DMS153 treated with DMSO at 0.1 percent for 48 hours (cell line): Measurements from ENCODE around the gene ARL15.
"Not testable (repeated sequence)": the region's sequence is repeated elsewhere in the genome, so short reads cannot be mapped to it uniquely, and the experiment has no call there.

Source experiments
- DNase-seq: peaks from one replicate; lab custom pipeline; 2025; ENCODE audit not compliant: unreplicated experiment; lab: John Stamatoyannopoulos, UW

Gene ARL15

DNA sequence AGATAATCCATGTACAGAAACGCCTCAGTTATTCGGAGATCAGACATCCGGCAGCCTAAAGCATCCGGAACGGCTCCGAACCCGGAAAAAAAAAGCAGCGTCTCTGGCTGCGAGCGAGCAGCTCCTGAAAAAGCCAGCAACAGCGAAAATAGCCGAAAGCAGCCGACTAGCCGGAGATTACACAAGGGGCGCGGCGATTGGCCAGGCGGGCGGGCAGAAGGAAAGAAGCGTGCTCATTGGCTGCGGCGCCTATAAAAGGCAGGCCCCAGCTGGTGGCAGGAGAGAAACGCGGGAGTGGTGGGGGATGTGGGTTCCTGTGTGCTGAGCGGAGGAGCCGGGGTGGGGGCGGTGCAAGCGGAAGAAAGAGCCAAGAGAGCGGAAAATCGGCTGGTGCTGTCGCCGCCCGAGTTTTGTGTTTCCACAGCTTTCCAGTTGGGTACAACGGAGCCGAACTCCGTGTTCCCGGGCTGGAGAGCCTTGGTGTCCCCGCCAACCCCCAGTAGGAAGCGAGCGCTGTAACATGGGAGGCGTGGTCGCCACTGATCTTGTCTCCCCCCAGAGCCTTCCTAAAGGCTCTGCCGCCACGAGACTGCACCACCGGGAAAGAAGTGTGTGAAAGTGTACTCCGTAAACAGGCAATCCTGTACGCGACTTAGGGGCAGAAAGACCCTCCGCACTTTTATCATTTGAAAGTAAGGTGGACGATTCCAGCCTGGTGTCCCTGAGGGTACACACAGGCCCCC is at the start of gene ARL15:
Gene ARL15, minus strand, starts transcription at position 141 of the 743 bp plus-strand sequence.
- DNase-seq: peak; percentile 82

DNA sequence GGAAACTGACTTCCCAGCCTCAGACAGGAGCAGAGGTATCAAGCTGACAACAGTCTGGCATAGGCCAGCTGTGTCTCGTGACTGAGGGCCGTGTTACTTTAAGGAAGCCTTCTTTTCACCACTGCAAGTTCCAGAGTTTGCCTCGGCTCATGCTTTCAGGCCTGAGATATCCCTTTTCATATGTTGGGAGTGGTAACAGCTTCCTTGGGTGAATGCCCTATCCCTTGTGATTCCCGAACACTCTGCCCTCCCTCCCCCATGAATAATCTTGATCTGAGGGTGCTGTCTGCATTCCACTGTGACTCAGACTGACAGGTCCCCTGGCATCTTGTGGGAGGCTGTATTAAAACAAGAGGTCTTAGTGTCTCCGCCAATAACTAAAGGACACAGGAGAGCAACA is 49.7 kb upstream of the ARL15 start:
- no peak for DNase-seq

DNA sequence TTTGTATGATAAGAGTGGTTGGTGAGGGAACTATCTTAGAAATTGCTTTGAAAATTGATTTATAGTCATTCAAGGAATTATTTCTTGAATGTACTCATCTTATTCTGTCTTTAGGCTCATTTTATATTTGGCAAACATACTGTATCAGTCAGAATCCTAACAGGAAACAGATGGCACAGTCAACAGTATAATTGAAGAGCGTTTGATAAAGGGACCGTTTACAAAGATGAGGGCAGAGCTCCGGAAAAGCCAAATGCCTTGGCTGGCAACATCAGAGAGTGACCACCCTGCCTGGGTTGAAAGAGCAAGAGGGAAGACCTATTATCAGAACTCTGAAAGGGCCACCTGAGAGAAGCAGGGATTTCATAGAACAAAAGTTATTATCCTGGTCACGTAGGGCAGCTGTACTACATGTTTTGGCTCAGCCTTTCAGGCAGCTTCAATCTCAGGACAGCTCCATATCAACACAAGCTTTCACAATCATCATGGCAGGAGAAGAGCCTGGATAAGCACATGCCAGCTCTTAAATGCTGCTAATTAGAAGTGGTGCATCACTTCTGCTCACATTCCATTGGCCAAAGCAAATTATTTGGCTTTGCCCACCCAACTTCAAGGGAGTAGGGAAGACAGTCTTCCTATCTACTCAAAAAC is 47.2 kb upstream of the ARL15 start:
- peak; percentile 34 for DNase-seq

DNA sequence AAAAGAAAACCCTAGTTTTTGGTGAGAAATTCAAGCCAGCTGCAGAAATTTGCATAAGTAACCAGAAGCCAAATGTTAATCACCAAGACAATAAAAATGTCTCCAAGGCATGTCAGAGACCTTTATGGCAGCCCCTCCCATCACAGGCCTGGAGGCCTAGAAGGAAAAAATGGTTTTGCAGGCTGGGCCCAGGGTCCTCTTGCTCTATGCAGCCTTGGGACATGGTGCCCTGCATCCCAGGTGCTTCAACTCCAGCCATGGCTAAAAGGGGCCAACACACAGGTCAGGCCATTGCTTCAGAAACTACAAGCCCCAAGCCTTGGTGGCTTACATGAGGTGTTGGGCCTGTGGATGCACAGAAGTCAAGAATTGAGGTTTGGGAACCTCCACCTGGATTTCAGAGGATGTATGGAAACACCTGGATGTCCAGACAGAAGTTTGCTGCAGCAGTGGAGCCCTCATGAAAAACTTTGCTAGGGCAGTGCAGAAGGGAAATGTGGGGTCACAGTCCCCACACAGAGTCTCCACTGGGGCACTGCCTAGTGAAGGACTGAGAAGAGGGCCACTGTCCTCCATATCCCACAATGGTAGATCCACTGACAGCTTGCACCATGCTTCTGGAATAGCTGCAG is 43.7 kb upstream of the ARL15 start:
- DNase-seq: not testable (repeated sequence)

DNA sequence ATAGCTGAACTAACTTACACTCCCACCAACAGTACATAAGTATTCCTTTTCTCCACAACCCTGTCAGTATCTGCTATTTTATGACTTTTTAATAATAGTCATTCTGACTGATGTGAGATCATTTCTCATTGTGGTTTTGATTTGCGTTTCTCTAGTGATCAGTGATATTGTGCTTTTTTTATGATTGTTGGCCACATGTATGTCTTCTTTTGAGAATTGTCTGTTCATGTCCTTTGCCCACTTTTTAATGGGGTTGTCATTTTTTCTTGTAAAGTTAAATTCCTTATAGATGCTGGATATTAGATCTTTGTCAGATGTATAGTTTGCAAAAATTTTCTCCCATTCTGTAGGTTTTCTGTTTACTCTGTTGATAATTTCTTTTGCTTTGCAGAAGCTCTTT is 42.2 kb upstream of the ARL15 start:
- not testable (repeated sequence) for DNase-seq

DNA sequence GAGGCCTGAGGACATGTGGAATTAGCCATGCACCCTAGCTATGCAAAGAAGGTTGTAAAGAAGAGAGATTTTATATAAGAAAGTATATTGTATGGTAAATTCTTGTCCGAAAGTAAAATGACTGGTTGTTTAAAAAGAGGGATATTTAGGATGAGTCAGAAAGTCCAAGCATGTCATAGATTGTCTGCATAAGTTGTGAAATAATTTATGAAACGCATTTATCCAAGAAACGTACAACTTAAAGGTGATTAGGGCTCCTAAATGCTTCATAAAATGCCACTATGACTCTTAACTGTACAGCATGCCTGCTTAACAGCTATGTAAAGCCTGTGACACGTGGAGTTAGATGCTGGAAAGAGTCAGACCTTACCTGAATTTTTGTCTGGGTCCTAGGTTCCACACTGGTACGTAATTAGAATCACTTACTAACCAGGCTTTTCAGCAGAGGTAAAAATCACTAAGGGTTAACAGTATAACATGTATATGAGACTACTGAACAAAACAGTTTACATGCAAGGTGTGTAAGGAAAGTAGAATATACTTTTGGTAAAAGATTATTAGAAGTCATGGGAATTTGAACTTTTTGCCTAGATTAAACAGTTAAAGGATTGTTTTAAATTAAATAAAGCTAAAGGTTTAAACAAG is 37.0 kb upstream of the ARL15 start:
- DNase-seq: no peak

DNA sequence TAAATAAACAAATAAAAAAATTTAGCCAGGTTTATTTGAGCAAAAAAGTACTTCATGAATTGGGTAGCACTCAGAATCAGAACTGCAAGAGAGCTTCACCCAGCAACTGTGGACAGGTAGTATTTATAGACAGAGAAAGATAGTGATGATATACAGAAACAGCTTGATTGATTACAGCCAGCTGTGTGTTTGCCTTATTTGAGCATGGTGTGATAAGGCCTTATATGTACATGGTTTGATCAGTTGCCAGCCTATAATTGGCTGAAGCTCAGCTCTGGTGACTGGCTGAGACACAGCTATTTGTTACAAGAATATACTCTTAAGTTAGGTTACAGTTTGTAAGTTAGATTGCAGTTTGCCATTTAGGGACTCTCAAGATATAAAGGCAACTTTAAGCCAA is 34.3 kb upstream of the ARL15 start:
- no peak for DNase-seq

DNA sequence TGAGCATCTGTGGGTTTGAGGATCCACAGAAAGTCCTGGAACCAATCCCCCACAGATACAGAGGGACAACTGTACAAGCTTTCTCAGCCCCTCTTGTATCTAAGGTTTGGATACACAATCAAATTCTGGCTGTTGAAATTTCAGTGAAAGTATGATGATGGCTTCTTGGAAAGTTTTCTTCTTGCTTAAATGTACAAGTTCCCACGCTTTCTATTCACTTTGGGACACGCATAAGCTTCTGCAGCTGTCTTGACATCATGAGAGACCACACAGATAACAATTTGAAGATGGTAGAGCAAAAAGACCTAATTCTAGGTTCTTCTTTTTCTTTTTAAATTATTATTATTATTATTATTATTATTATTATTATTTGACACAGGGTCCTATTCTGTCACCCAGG is 31.6 kb upstream of the ARL15 start:
- DNase-seq: no peak

DNA sequence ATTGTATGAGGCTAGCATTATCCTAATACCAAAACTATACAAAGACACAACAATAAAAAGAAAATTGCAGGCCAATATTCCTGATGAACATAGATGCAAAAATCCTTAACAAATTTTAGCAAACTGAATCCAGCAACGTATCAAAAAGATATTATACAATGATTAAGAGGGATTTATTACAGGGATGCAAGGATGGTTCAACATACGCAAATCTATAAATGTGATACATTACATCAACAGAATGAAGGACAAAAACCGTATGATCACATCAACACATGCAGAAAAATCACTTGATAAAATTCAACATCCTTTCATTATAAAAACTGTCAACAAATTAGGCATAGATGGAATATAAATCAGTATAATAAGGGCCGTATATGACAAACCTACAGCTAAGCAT is 27.1 kb upstream of the ARL15 start:
- DNase-seq: no peak

DNA sequence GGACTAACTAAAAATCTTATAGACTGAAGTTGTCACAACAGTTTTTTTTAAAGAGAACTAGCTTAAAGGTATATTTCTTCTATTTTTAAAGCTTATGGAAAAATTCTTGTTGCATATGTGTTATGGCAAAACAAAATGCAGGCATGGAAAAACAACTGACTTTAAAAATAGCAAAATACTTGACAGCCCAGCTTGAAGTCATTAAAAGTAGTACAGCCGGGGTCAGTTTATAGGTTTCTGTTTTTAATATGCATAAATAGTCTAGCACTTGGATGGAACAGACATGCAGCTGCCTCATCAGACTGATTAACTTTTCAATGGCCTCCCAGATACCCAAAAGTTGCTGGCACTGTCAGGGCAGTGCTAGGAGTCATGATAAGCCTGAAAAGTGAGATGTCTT is 22.3 kb upstream of the ARL15 start:
- DNase-seq: no peak

DNA sequence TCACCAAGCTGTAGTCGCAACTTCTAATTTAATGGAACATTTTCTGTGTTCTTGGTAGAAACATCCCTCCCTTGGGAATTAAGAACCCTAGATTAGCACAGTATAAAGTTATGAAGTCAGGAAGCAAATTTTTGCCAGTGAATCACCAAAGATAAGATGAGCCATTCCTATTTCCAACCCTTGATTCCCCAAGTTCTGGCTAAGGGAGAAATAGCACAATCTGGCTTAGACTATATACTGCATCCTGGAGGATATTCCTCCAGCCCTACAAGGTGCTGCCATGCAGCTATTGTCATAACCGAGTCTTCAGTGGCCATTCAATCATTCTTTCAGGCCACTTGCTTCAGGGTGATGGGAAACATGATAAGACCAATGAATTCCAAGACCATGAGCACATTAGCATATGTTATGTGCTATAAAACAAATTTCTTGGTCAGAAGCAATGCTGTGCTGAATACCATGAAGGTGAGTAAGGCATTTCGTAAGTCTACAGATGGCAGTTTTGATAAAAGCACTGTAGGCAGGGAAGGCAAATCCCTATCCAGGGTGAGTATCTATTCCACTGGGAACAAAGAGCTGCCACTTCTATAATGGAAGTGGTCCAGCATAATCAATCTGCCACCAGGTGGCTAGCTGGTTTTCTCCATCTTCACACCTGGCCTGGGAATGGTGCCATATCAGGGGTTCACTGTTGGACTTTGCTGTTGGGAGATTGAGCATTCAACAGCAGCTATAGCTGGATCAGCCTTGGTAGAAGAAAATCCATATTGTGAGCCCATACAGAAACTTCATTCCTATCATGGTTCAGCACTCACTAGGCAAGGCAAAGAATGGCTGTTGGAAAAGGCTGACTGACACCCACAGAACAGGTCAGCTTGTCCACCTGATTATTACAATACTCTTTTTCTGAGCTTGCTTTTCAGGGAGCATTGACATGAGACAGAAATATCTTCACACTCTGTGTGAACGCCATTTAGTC is 19.6 kb upstream of the ARL15 start:
- DNase-seq: no peak

DNA sequence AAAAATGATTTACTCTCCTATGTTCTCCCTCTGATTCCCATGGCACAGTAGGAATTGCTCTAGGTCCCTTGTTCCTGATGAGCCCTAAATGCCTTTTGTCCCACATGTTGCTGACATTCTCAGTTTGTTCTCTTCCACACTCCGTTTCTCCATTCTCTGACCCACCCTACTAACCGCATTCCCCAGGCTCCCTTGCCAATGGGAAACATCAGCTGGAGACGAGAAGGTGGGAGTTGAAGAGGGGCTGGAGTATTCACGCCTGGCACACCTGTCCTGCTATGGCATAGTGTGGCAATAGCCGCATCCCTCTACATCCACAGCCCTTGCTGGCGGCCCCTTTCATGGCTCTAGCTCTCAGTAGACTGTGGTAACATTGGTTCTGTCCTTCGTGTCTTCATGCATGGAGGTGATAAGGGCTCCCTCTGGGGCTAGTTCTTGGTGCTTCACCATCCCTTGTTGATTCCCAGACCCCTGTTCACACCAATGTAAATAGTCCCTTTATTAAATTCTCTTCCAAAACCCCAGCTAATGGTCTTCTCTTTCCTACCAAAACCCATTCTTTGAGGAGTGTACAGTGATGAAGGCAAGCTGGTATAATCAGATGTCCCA is 16.4 kb upstream of the ARL15 start:
- no peak for DNase-seq

DNA sequence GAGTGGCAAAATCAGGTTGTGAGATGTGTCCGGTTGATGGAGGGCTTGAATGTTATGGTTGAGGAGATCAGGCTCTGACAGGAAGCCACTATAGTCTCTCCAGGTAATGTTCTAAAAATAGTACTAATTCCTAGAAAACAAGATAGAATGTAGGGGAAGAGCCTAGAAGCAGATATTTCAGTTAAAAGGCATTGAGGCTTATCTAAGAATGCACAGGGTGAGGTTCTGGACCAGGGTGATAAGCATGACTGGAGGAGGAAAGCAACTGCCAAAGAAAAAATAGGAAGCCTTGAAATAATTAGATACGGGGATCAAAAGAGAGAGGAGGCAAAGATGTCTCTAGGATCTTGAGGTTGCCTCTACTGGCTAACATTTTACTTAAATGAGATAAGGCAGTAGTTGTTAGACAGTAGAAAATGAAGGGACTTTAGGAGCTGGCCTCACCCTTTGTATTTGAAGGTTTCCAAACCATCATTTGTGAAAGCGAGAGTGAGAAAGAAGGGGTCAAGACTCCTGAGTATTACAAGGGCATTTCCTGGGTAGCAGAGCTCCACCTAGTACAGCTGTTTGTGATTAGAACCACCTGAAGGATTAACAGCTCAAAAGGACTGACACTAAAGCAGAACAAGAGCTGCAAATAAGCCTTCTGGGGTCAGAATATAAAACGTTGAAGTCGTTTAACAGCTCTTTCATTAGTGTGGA is 15.4 kb upstream of the ARL15 start:
- no peak for DNase-seq

DNA sequence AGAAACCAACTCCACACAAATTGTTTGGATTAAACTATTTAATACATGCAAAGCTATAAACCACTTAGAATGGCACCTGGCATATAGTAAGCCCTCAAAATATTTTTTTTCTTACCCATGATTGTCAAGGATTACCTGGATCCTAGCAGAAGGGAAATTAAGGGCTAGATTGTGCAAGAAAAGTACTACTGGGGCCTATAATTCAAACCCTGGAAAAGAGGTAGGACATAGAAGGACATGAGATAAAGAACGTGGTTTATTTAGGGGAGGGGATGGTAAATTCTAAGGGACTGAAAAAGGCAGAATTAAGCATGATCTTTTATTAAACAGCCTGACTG is 14.9 kb upstream of the ARL15 start:
- DNase-seq: no peak

DNA sequence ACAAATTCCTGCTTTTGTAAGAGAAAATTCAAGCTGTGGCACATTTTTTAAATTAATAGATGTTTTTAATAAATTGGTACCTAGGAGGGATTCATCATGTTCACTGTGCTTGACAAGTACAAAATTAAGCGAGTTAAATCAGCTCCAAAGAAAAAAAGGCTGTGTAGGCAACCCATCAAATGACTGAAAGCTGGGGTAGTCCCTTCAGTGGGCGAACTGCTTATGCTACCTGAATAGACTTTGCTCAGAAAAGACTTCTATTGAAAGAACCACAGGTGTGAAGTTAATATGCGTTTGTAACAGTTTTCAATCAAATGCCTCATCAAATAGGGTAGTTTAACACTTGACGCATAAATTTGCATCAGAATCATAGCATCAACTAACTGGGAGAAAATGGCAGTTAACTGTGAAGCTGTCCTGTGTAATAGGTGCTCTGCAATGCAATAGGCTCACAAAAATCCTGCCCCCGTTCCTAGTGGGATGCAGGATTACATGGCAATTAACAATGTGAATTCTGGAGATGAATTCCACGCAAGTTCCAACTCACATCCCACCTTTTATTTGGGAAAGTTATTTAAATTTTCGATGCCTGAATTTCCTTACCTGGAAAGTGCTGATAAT is 14.4 kb upstream of the ARL15 start:
- DNase-seq: no peak

DNA sequence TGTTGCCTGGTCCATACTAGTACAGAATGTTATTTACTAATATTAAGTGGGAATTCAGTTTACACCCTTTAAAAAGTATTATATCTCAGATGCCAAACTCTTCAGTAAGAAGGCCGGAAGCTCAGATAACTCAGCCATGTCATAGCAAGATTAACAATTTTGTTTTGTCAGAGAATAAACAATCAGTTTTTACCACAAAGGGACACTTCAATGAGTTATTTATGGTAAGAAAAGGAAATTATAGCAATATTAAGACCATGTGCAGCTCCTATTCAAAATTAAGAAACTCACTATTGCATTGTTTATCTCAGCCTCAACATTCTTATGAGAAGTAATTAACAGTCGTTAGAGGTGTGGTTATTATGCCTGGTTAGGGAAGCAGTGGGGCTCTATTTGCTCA is 13.1 kb upstream of the ARL15 start:
- no peak for DNase-seq

DNA sequence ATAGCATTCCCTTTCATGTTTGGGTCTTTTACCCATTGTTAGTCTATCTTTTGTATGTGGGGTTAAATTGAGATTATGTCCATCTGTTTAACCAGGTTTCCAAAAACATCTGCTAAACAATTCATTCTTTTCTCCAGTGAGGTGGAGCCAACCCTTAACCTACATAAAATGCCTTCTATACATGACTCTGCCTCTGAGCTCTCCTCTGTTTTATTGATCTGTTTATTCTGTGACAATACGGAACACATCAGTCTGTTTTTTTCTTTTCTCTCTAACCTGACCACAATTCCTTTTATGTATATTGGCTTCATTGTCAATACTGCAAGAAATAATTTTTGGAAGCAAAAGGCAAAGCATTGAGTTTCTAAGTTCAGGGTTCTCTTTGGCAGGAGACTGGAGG is 9.9 kb upstream of the ARL15 start:
- DNase-seq: no peak

DNA sequence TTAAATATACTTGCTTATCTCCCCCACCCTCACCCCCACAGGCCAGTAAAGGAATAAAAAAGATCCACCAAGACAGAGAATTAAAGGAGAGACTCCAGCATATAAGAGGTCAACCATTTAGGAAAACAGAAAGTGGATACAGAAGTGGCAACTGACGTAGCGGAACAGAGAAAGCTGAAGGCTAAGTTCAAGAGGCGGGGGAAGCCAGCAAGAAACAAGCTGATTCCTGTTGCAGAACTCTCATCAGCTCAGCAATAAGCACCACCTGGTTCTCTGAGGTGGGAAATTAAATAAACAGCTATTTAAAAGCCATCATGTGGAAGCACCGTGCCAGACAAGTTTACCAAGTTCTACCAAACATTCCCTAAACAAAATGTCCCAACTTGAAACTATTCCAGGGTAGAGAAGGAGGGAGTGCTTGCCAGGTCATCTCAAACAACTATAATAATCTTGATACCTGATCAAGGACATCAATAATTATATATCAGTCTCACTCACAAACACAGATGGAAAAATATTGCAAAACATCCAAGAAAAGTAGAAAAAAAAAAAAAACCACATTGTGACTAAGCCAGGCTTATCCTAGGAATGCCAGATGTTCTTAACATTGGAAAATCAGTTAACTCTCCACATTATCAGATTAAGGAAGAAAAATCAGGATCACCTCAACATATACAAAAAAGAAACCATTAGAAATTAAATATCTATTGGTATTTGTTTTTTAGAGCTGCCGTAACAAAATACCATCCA is 7.3 kb upstream of the ARL15 start:
- no peak for DNase-seq
